Measurements from ENCODE around the gene GTF2F2. TPM values are rescaled to one million over a fixed set of nuclear protein-coding genes. Genes with fewer than 3 reads are reported as not detected.

Gene GTF2F2
- total and polyA plus RNA-seq, 8 donors, result 8.7 to 30.7 (median 16.2) TPM

- Histone ChIP-seq H3K9me3 (no peaks in the 10 kb centered on the region), H3K27me3 (no peaks in the 10 kb centered on the region), H3K36me3 (no peaks in the 10 kb centered on the region), H3K4me3 (no peak overlapping the region), H3K4me1 (no peaks in the 10 kb centered on the region), H3K27ac (no peak overlapping the region)
- no peak for DNase-seq
- TF ChIP-seq, protein P1, sequence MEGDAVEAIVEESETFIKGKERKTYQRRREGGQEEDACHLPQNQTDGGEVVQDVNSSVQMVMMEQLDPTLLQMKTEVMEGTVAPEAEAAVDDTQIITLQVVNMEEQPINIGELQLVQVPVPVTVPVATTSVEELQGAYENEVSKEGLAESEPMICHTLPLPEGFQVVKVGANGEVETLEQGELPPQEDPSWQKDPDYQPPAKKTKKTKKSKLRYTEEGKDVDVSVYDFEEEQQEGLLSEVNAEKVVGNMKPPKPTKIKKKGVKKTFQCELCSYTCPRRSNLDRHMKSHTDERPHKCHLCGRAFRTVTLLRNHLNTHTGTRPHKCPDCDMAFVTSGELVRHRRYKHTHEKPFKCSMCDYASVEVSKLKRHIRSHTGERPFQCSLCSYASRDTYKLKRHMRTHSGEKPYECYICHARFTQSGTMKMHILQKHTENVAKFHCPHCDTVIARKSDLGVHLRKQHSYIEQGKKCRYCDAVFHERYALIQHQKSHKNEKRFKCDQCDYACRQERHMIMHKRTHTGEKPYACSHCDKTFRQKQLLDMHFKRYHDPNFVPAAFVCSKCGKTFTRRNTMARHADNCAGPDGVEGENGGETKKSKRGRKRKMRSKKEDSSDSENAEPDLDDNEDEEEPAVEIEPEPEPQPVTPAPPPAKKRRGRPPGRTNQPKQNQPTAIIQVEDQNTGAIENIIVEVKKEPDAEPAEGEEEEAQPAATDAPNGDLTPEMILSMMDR (IDR thresholded peaks at IDR 0.05), result no peak
- TF ChIP-seq POLR2A (IDR thresholded peaks at IDR 0.05) (no peak), POLR2AphosphoS5 (IDR thresholded peaks at IDR 0.05) (no peak), EP300 (IDR thresholded peaks at IDR 0.05) (no peak)
- intact Hi-C loops (cut with DNase I; ENCODE audit: low total_unique reads), result no loop called here
Observed at GRCh38 chr13:45224176-45224575, 103.9 kb downstream of the GTF2F2 start.

DNA sequence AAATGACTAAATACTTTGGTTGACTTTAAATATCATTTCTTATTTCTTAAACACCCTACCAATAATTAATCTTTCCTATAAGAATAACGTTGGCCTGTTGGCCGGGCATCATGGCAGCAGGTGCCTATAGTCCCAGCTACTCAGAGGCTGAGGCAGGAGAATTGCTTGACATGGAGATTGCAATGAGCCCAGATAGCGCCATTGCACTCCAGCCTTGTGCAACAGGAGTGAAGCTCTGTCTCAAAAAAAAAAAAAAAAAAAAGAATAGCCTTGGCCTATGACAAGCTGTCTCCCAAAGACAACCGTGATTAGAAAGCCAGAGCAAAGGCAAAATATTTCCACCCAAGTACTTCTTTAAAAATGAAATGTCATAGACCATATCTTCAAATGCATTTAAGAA is 105.1 kb downstream of the GTF2F2 start:
- WGBS, 5 donors, result 93 to 99% (median 95%) methylated on average over 4 of the region's 4 CpGs
- TF ChIP-seq EP300 (IDR thresholded peaks at IDR 0.05) (no peak), POLR2A (IDR thresholded peaks at IDR 0.05) (no peak), POLR2AphosphoS5 (IDR thresholded peaks at IDR 0.05) (no peak)
- TF ChIP-seq, protein P1 (IDR thresholded peaks at IDR 0.05), result no peak

DNA sequence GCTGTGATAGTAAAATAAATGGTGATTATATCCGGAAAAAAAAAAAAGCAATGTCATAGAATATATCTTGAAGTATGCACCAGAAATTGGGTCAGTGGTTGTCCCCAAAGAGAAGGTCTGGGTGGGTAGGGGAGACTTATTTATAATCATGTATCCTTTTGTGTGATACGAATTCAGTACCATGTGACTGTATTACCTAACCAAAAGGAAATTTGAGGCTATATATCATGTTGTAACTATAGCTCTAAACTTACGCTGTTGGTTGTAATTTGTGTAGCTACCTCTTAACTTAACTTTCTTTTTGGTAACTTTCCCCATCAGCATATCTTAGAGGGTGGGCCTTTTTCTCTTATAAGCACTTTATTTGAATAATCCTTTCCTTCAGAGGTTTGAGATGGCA is 105.7 kb downstream of the GTF2F2 start:
- no peaks in the 10 kb centered on the region for H3K9me3 ChIP-seq
- intact Hi-C loops (cut with DNase I; ENCODE audit: low total_unique reads), result no loop called here
- H3K4me3 ChIP-seq, result no peak overlapping the region
- no peaks in the 10 kb centered on the region for H3K27me3 ChIP-seq
- TF ChIP-seq POLR2AphosphoS5 (IDR thresholded peaks at IDR 0.05) (no peak), EP300 (IDR thresholded peaks at IDR 0.05) (no peak), POLR2A (IDR thresholded peaks at IDR 0.05) (no peak)
- TF ChIP-seq, protein P1 (IDR thresholded peaks at IDR 0.05), result no peak
- no peaks in the 10 kb centered on the region for H3K36me3 ChIP-seq
- no peaks in the 10 kb centered on the region for H3K4me1 ChIP-seq
- no peak for DNase-seq
- H3K27ac ChIP-seq, result no peak overlapping the region
- 79 to 93% (median 86%) methylated on average over 3 of the region's 3 CpGs for WGBS, 5 donors

More for the DNA sequence above, 105.1 kb downstream of the GTF2F2 start:
- Histone ChIP-seq H3K36me3 (no peaks in the 10 kb centered on the region), H3K27me3 (no peaks in the 10 kb centered on the region), H3K9me3 (no peaks in the 10 kb centered on the region), H3K4me1 (no peaks in the 10 kb centered on the region), H3K4me3 (no peak overlapping the region), H3K27ac (no peak overlapping the region)
- intact Hi-C loops (cut with DNase I; ENCODE audit: low total_unique reads), result no loop called here
- DNase-seq, result no peak

DNA sequence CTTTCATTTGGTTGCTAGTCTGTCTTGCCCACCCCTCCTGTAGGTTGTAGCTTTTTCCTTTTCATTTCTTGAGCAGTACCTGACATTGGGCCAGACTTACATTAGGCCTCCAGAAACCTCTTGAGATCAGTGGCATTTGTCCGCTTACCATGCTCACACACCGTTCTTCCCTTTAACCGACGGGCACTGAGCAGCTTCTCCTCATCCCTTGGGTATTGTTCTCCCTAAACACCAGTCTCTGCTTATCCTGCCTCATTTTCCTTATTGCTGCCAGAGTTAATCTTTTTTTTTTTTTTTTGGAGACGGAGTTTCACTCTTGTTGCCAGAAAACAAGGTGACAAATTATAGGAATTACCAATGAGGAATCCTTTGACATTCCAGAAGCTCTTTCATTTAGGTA is 107.7 kb downstream of the GTF2F2 start:
- no peak overlapping the region for H3K27ac ChIP-seq
- no peaks in the 10 kb centered on the region for H3K27me3 ChIP-seq
- peaks cover 0 to 7% (median 2%) of the 10 kb centered on the region in 4 donors for H3K4me1 ChIP-seq
- DNase-seq, result no peak
- intact Hi-C loops (cut with DNase I; ENCODE audit: low total_unique reads), result no loop called here
- H3K9me3 ChIP-seq, result no peaks in the 10 kb centered on the region
- no peaks in the 10 kb centered on the region for H3K36me3 ChIP-seq
- 94 to 98% (median 96%) methylated on average over 5 of the region's 5 CpGs for WGBS, 5 donors
- H3K4me3 ChIP-seq, result no peak overlapping the region
- TF ChIP-seq POLR2A (IDR thresholded peaks at IDR 0.05) (no peak), POLR2AphosphoS5 (IDR thresholded peaks at IDR 0.05) (no peak), EP300 (IDR thresholded peaks at IDR 0.05) (no peak)
- TF ChIP-seq, protein P1 (IDR thresholded peaks at IDR 0.05), result no peak

Measured in stomach (tissue), 9 donors.